BJ (cell line): ENCODE measurements around the gene CDS2. TPM values are rescaled to one million over a fixed set of nuclear protein-coding genes. Genes with fewer than 3 reads are reported as not detected.

Experiments used
- CTCF ChIA-PET: fragments of 350-600 bp; formaldehyde crosslinking; extraction: SDS; loops from one replicate; lab custom pipeline; 2021; ENCODE audit warnings: antibody characterized with exemption, inconsistent platforms; lab: Yijun Ruan, JAX
- POLR2A ChIA-PET: fragments of 300-600 bp; sonication (Branson Sonifier 250); formaldehyde crosslinking; extraction: SDS; loops from one replicate; lab custom pipeline; 2021; ENCODE audit warnings: antibody characterized with exemption; lab: Charles Lee
- DNase-seq: peaks from one replicate; pipeline ENCODE4 v3.0.0-alpha.2; 2011; ENCODE audit warnings: low read depth
- H3K27me3 ChIP-seq: 2 replicates; pipeline ENCODE4 v1.6.0; 2011; ENCODE audit warnings: low read length; ENCODE audit not compliant: control insufficient read depth, insufficient read depth
- H3K36me3 ChIP-seq: 2 replicates; pipeline ENCODE4 v1.5.1; 2011; ENCODE audit warnings: low read length; ENCODE audit not compliant: control insufficient read depth, insufficient read depth
- H3K4me3 ChIP-seq: 2 replicates; pipeline ENCODE4 v1.5.1; 2011; ENCODE audit warnings: low read depth, mild to moderate bottlenecking, control low read depth, low read length
- polyA plus RNA-seq: library from polyadenylated mRNA; depleted of rRNA; stranded (reverse); fragments of >200 nt; gene quantifications from 2 replicates; pipeline ENCODE4 v1.2.3, GENCODE V29; 2011
- TF ChIP-seq, protein P1 (sequence below): IDR thresholded peaks from 2 replicates; pipeline ENCODE4 v1.5.1; 2011; ENCODE audit warnings: low read depth, mild to moderate bottlenecking, control low read depth, inconsistent platforms, low read length, moderate library complexity; ENCODE audit not compliant: insufficient read depth

CDS2 gene
- polyA plus RNA-seq, 1 experiment = 25.2 TPM

- Histone ChIP-seq H3K27me3 (no peaks in the 10 kb centered on the region), H3K36me3 (no peaks in the 10 kb centered on the region), H3K4me3 (no peak overlapping the region)
- ChIA-PET POLR2A (no interaction called here), CTCF (no interaction called here)
- no peak for DNase-seq
- TF ChIP-seq, protein P1, sequence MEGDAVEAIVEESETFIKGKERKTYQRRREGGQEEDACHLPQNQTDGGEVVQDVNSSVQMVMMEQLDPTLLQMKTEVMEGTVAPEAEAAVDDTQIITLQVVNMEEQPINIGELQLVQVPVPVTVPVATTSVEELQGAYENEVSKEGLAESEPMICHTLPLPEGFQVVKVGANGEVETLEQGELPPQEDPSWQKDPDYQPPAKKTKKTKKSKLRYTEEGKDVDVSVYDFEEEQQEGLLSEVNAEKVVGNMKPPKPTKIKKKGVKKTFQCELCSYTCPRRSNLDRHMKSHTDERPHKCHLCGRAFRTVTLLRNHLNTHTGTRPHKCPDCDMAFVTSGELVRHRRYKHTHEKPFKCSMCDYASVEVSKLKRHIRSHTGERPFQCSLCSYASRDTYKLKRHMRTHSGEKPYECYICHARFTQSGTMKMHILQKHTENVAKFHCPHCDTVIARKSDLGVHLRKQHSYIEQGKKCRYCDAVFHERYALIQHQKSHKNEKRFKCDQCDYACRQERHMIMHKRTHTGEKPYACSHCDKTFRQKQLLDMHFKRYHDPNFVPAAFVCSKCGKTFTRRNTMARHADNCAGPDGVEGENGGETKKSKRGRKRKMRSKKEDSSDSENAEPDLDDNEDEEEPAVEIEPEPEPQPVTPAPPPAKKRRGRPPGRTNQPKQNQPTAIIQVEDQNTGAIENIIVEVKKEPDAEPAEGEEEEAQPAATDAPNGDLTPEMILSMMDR = no peak
Observed at GRCh38 chr20:5133998-5134397, 7.2 kb downstream of the CDS2 start.

DNA sequence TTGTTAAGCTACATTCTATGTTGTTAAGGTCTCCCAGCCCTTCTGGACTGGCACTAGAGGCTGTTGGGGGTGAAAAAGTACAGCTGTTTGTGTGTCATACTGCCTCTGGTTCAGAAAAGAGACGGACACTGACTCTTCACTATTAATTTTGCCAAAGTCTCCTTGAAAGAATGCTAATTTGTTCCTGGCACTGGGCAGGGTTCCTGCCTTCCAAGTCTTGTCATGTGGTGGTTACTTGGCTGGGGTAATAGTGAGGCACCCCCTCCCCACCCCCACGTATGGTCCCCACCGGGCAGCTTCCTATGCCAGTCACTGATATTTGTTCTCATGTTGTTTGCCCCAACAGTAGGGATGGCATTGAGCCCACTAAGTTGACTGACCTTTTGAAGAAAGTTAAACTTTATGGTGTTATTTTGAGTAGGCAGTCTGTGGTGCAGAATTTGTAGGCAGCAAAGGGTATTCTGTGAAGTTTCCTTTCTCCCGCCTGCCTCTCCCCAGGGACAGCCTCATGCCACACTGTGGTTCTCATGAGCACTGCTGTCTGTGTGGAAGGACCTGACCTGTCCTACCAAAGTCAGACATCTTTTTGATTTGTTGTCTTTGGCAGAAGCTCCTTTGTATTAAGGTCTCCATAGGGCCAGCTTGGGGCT lies 8.7 kb downstream of the CDS2 start:
- no peak overlapping the region for H3K4me3 ChIP-seq
- DNase-seq = no peak
- POLR2A ChIA-PET = interaction anchor here (0.6 kb wide), 1 partner anchor 16 kb away, joined by 3 read pairs; no protein-coding TSS in a partner anchor
- TF ChIP-seq, protein P1 = no peak
- no peaks in the 10 kb centered on the region for H3K27me3 ChIP-seq
- no peaks in the 10 kb centered on the region for H3K36me3 ChIP-seq
- CTCF ChIA-PET = interaction anchor here (1.9 kb wide), 1 partner anchor 9 kb away, joined by 6 read pairs; the partner anchor contains the start of gene CDS2

- Histone ChIP-seq H3K36me3 (no peaks in the 10 kb centered on the region), H3K27me3 (no peaks in the 10 kb centered on the region), H3K4me3 (no peak overlapping the region)
- ChIA-PET CTCF (interaction anchor here (1.9 kb wide), 1 partner anchor 9 kb away, joined by 6 read pairs; the partner anchor contains the start of gene CDS2), POLR2A (interaction anchor here (0.6 kb wide), 1 partner anchor 17 kb away, joined by 3 read pairs; no protein-coding TSS in a partner anchor)
- TF ChIP-seq, protein P1 = no peak
- no peak for DNase-seq
Observed at GRCh38 chr20:5136096-5136495, 9.3 kb downstream of the CDS2 start.

DNA sequence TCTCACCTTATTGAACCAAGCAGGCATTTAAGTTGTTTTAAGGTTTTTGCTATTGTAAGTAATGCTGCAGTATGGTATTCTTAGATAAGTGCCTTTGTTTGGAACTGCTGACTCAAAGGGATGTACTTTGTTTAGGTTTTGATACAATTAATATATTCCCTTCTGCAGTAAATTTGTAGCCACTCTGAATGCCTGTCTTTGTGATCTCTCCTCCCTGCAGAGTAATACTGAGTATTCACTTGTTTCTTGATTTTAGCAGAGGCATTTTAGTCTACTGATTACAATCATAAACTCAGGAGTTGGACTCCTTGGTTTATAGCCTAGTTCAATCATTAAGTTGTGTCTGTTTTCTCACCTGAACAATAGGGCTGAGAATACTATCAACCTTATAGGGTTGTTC lies 13.4 kb downstream of the CDS2 start:
- no peak overlapping the region for H3K4me3 ChIP-seq
- DNase-seq = no peak
- H3K36me3 ChIP-seq = no peaks in the 10 kb centered on the region
- CTCF ChIA-PET = no interaction called here
- no peaks in the 10 kb centered on the region for H3K27me3 ChIP-seq
- TF ChIP-seq, protein P1 = no peak
- POLR2A ChIA-PET = no interaction called here

- ChIA-PET CTCF (interaction anchor here (1.5 kb wide), 1 partner anchor 16 kb away, joined by 5 read pairs; no protein-coding TSS in a partner anchor), POLR2A (no interaction called here)
- no peak for DNase-seq
- H3K27me3 ChIP-seq = no peaks in the 10 kb centered on the region
- no peaks in the 10 kb centered on the region for H3K36me3 ChIP-seq
- TF ChIP-seq, protein P1 = no peak
- H3K4me3 ChIP-seq = no peak overlapping the region
Observed at GRCh38 chr20:5141615-5142014, 14.8 kb downstream of the CDS2 start.
